Liver (tissue), 9 donors: ENCODE measurements around the gene FBXL13. TPM values are rescaled to one million over a fixed set of nuclear protein-coding genes. Genes with fewer than 3 reads are reported as not detected.

Experiments used
- DNase-seq: peaks from one replicate; pipeline ENCODE4 v3.0.0-alpha.2; 2017; ENCODE audit warnings: low spot score
- H3K27ac ChIP-seq, 2 donors: one replicate each; pipeline ENCODE4 v1.7.0; 2013; ENCODE audit warnings: inconsistent platforms in 2 of 2, low read length in 2 of 2, control low read depth in 1 of 2, low read depth in 1 of 2, mild to moderate bottlenecking in 1 of 2
- H3K27me3 ChIP-seq, 4 donors: one replicate each; pipeline versions ENCODE4 v1.6.1 to v1.7.0; 2013; ENCODE audit warnings: low read length in 3 of 4, inconsistent platforms in 1 of 4, mild to moderate bottlenecking in 1 of 4, moderate library complexity in 1 of 4; ENCODE audit not compliant: control insufficient read depth in 4 of 4, insufficient read depth in 4 of 4
- H3K36me3 ChIP-seq, 4 donors: one replicate each; pipeline versions ENCODE4 v1.6.1 to v1.7.0; 2013; ENCODE audit warnings: low read length in 3 of 4, mild to moderate bottlenecking in 3 of 4, low read depth in 1 of 4, moderate library complexity in 1 of 4; ENCODE audit not compliant: control insufficient read depth in 4 of 4, insufficient read depth in 3 of 4
- H3K4me1 ChIP-seq, 4 donors: one replicate each; pipeline versions ENCODE4 v1.6.1 to v1.7.0; 2013; ENCODE audit warnings: low read length in 3 of 4, mild to moderate bottlenecking in 3 of 4, moderate library complexity in 1 of 4; ENCODE audit not compliant: control insufficient read depth in 4 of 4, insufficient read depth in 4 of 4
- H3K4me3 ChIP-seq, 3 donors: one replicate each; pipeline versions ENCODE4 v1.6.1 to v1.7.0; 2013; ENCODE audit warnings: low read length in 3 of 3, control low read depth in 1 of 3, low read depth in 1 of 3, mild to moderate bottlenecking in 1 of 3
- H3K9ac ChIP-seq, 2 donors: one replicate each; pipeline ENCODE4 v1.7.0; 2013; ENCODE audit warnings: low read length in 2 of 2, mild to moderate bottlenecking in 2 of 2, moderate library complexity in 2 of 2, control low read depth in 1 of 2, low read depth in 1 of 2
- H3K9me3 ChIP-seq, 4 donors: one replicate each; pipeline versions ENCODE4 v1.6.1 to v1.7.0; 2013; ENCODE audit warnings: low read length in 3 of 4; ENCODE audit not compliant: control insufficient read depth in 4 of 4
- ATF3 ChIP-seq: IDR thresholded peaks from 2 replicates; pipeline ENCODE4 v1.6.1; 2016; ENCODE audit warnings: antibody characterized with exemption
- CTCF ChIP-seq: fragments of 150-350 bp; IDR thresholded peaks from 2 replicates; pipeline ENCODE4 v1.5.1; 2017; ENCODE audit warnings: improper control_type of control experiment, low read depth, low read length; ENCODE audit not compliant: missing input control
- EGR1 ChIP-seq, 2 donors: IDR thresholded peaks; 2 replicates each; pipeline ENCODE4 v1.6.1; 2016 to 2018; ENCODE audit warnings: antibody characterized with exemption in 2 of 2, low read depth in 2 of 2
- FOXA1 ChIP-seq: IDR thresholded peaks from 2 replicates; pipeline ENCODE4 v1.6.1; 2016; ENCODE audit warnings: antibody characterized with exemption
- FOXA2 ChIP-seq: IDR thresholded peaks from 2 replicates; pipeline ENCODE4 v1.6.1; 2016; ENCODE audit warnings: antibody characterized with exemption
- GABPA ChIP-seq, 2 donors: IDR thresholded peaks in 1 of 2; conservative IDR thresholded peaks in 1 of 2; 2 replicates each; pipeline ENCODE4 v1.6.1; 2016; ENCODE audit warnings: antibody characterized with exemption in 2 of 2, mild to moderate bottlenecking in 1 of 2, moderate library complexity in 1 of 2
- HNF4A ChIP-seq, 2 donors: conservative IDR thresholded peaks; 2 replicates each; pipeline ENCODE4 v1.6.1; 2016; ENCODE audit warnings: antibody characterized with exemption in 2 of 2, mild to moderate bottlenecking in 2 of 2
- HNF4G ChIP-seq: IDR thresholded peaks from 2 replicates; pipeline ENCODE4 v1.6.1; 2016; ENCODE audit warnings: antibody characterized with exemption
- JUND ChIP-seq, 2 donors: IDR thresholded peaks; 2 replicates each; pipeline ENCODE4 v1.6.1; 2016; ENCODE audit warnings: antibody characterized with exemption in 2 of 2
- MAX ChIP-seq: IDR thresholded peaks from 2 replicates; pipeline ENCODE4 v1.6.1; 2016; ENCODE audit warnings: antibody characterized with exemption
- NR2F2 ChIP-seq: IDR thresholded peaks from 2 replicates; pipeline ENCODE4 v1.6.1; 2016; ENCODE audit warnings: antibody characterized with exemption
- RAD21 ChIP-seq, 2 donors: IDR thresholded peaks; 2 replicates each; pipeline ENCODE4 v1.6.1; 2016; ENCODE audit warnings: antibody characterized with exemption in 2 of 2, mild to moderate bottlenecking in 2 of 2
- REST ChIP-seq: IDR thresholded peaks from 2 replicates; pipeline ENCODE4 v1.6.1; 2016; ENCODE audit warnings: antibody characterized with exemption, mild to moderate bottlenecking
- RXRA ChIP-seq, 2 donors: IDR thresholded peaks; 2 replicates each; pipeline ENCODE4 v1.6.1; 2017 to 2018; ENCODE audit warnings: antibody characterized with exemption in 2 of 2, mild to moderate bottlenecking in 1 of 2
- SP1 ChIP-seq: IDR thresholded peaks from 2 replicates; pipeline ENCODE4 v1.6.1; 2018; ENCODE audit warnings: antibody characterized with exemption, mild to moderate bottlenecking
- TAF1 ChIP-seq: conservative IDR thresholded peaks from 2 replicates; pipeline ENCODE4 v1.6.1; 2016; ENCODE audit warnings: antibody characterized with exemption, mild to moderate bottlenecking
- YY1 ChIP-seq: IDR thresholded peaks from 2 replicates; pipeline ENCODE4 v1.6.1; 2016; ENCODE audit warnings: antibody characterized with exemption, mild to moderate bottlenecking
- ZBTB33 ChIP-seq: IDR thresholded peaks from 2 replicates; pipeline ENCODE4 v1.6.1; 2016; ENCODE audit warnings: antibody characterized with exemption
- whole genome bisulfite sequencing: extraction: QIAGEN DNeasy Blood & Tissue Kit; methylation state at CpG from one replicate; pipeline ENCODE4 v1.1.7; 2013; 5-methylcytosine and 5-hydroxymethylcytosine counted together
- polyA plus RNA-seq, 2 donors: library from polyadenylated mRNA; stranded (reverse) in 1 of 2; unstranded in 1 of 2; fragments of 200-250 nt in 1 of 2; fragments of >200 nt in 1 of 2; fragmentation: Nextera tagmentation in 1 of 2; extraction: Ambion mirVana in 1 of 2; gene quantifications; one replicate each; pipeline versions ENCODE4 v1.2.1 to v1.2.3, GENCODE V29; 2013 to 2015
- total RNA-seq, 2 donors: library from RNA; depleted of rRNA; stranded (reverse); fragments of >200 nt; gene quantifications; one replicate each; pipeline ENCODE4 v1.2.3, GENCODE V29; 2014
- donor health status: healthy.
- donor health status: healthy.
- donor health status: healthy.
- donor health status: healthy.
- donor health status: healthy.

The FBXL13 gene
- total and polyA plus RNA-seq, 4 donors, result 0.03 to 0.75 (median 0.70) TPM; not detected in 1

GRCh38 chr7:102943423-102944169, 131.0 kb downstream of the FBXL13 start:
- H3K27ac ChIP-seq, result no peak overlapping the region
- DNase-seq, result no peak
- H3K4me3 ChIP-seq, result no peak overlapping the region
- H3K27me3 ChIP-seq, result no peaks in the 10 kb centered on the region
- H3K9me3 ChIP-seq, result no peaks in the 10 kb centered on the region
- no peaks in the 10 kb centered on the region for H3K4me1 ChIP-seq
- 85% methylated on average over 5 of the region's 5 CpGs for WGBS
- no peaks in the 10 kb centered on the region for H3K36me3 ChIP-seq
- H3K9ac ChIP-seq, result no peak overlapping the region
- TF ChIP-seq SP1 (no peak), MAX (no peak), HNF4G (no peak), TAF1 (no peak), HNF4A (conservative IDR thresholded peaks at IDR 0.05) (no peak), RXRA (IDR thresholded peaks at IDR 0.05) (no peak), YY1 (no peak), RAD21 (IDR thresholded peaks at IDR 0.05) (no peak), ZBTB33 (no peak), NR2F2 (no peak), FOXA2 (no peak), CTCF (no peak), ATF3 (no peak), EGR1 (IDR thresholded peaks at IDR 0.05; ENCODE audit: low read depth in 2 of 2) (no peak), REST (no peak)

GRCh38 chr7:102942868-102943267, 131.7 kb downstream of the FBXL13 start:
- no peaks in the 10 kb centered on the region for H3K36me3 ChIP-seq
- no peak for TF ChIP-seq HNF4A (conservative IDR thresholded peaks at IDR 0.05)
- no peak for TF ChIP-seq FOXA2
- no peak for TF ChIP-seq FOXA1
- no peak for TF ChIP-seq EGR1 (IDR thresholded peaks at IDR 0.05; ENCODE audit: low read depth in 2 of 2)
- TF ChIP-seq JUND (IDR thresholded peaks at IDR 0.05), result no peak
- TF ChIP-seq GABPA (IDR thresholded peaks at IDR 0.05 in 1 of 2, conservative IDR thresholded peaks at IDR 0.05 in 1 of 2), result no peak
- TF ChIP-seq RAD21 (IDR thresholded peaks at IDR 0.05), result no peak
- TF ChIP-seq RXRA (IDR thresholded peaks at IDR 0.05), result no peak
- no peak for TF ChIP-seq TAF1
- TF ChIP-seq REST, result no peak
- no peak for TF ChIP-seq YY1
- TF ChIP-seq SP1, result no peak
- no peak for TF ChIP-seq NR2F2

More at GRCh38 chr7:102942868-102943267, 131.7 kb downstream of the FBXL13 start:
- H3K9me3 ChIP-seq, result no peaks in the 10 kb centered on the region
- no peak overlapping the region for H3K9ac ChIP-seq
- H3K4me3 ChIP-seq, result no peak overlapping the region
- no peak for DNase-seq
- no peaks in the 10 kb centered on the region for H3K27me3 ChIP-seq
- no peak overlapping the region for H3K27ac ChIP-seq
- H3K4me1 ChIP-seq, result no peaks in the 10 kb centered on the region
- WGBS, result 88% methylated on average over 1 of the region's 1 CpG
